Tongue (tissue), 2 donors: ENCODE measurements around the gene SLC49A3. TPM values are rescaled to one million over a fixed set of nuclear protein-coding genes. Genes with fewer than 3 reads are reported as not detected.
"Not testable (repeated sequence)": the region's sequence is repeated elsewhere in the genome, so short reads cannot be mapped to it uniquely, and the experiment has no call there.

Experiments used
- DNase-seq: peaks from one replicate; pipeline ENCODE4 v3.0.0-alpha.2; 2015
- total RNA-seq: library from RNA; depleted of rRNA; stranded (reverse); fragments of >200 nt; gene quantifications from one replicate; pipeline ENCODE4 v1.2.3, GENCODE V29; 2014

Gene SLC49A3
- 3.7 TPM for total RNA-seq

- DNase-seq = peak; percentile 21
These were observed at the start of gene SLC49A3 for GRCh38 chr4:688854-689681. Gene SLC49A3, minus strand, starts transcription at chr4:689151. Its CDS starts 24 bp downstream, at chr4:689127.

GRCh38 chr4:736561-736960, 47.6 kb upstream of the SLC49A3 start:
- not testable (repeated sequence) for DNase-seq

GRCh38 chr4:735583-735982, 46.6 kb upstream of the SLC49A3 start:
- DNase-seq = no peak

- DNase-seq = no peak
These were observed 46.0 kb upstream of the SLC49A3 start for GRCh38 chr4:734951-735350.

- no peak for DNase-seq
These were observed 45.1 kb upstream of the SLC49A3 start for GRCh38 chr4:734075-734474.

GRCh38 chr4:733631-733980, 44.7 kb upstream of the SLC49A3 start:
- no peak for DNase-seq

GRCh38 chr4:732911-733630, 44.1 kb upstream of the SLC49A3 start:
- DNase-seq = peak; percentile 77

GRCh38 chr4:732486-732885, 43.5 kb upstream of the SLC49A3 start:
- DNase-seq = no peak

GRCh38 chr4:731954-732353, 43.0 kb upstream of the SLC49A3 start:
- DNase-seq = not testable (repeated sequence)

GRCh38 chr4:730946-731904, 42.3 kb upstream of the SLC49A3 start:
- not testable (repeated sequence) for DNase-seq

GRCh38 chr4:730511-730910, 41.6 kb upstream of the SLC49A3 start:
- no peak for DNase-seq

- DNase-seq = peak; percentile 70
These were observed 40.7 kb upstream of the SLC49A3 start for GRCh38 chr4:729336-730315.

- DNase-seq = no peak
These were observed 38.6 kb upstream of the SLC49A3 start for GRCh38 chr4:727576-727975.

- DNase-seq = peak; percentile 44
These were observed 37.9 kb upstream of the SLC49A3 start for GRCh38 chr4:726838-727237.

- no peak for DNase-seq
These were observed 37.4 kb upstream of the SLC49A3 start for GRCh38 chr4:726235-726787.

- no peak for DNase-seq
These were observed 36.7 kb upstream of the SLC49A3 start for GRCh38 chr4:725391-726234.

- DNase-seq = peak; percentile 91
These were observed 35.0 kb upstream of the SLC49A3 start for GRCh38 chr4:723751-724530.

- no peak for DNase-seq
These were observed 34.0 kb upstream of the SLC49A3 start for GRCh38 chr4:722851-723360.
